Spleen (tissue), 7 donors: ENCODE results near the gene RABGGTB.

Experiments
- POLR2A ChIP-seq, 3 donors: fragments of 450-650 bp; IDR thresholded peaks; one replicate each; pipeline ENCODE4 v1.5.1; 2017; ENCODE audit warnings: antibody characterized with exemption in 3 of 3, mild to moderate bottlenecking in 1 of 3
- POLR2AphosphoS5 ChIP-seq, 3 donors: sonication (generic); formaldehyde crosslinking; IDR thresholded peaks; one replicate each; pipeline ENCODE4 v1.5.1; 2017; ENCODE audit warnings: antibody characterized with exemption in 3 of 3
- TF ChIP-seq, protein P1 (sequence below), 11 experiments: fragments of 200-600 bp in 7 of 11; fragments of 450-650 bp in 4 of 11; sonication (generic) in 4 of 11; IDR thresholded peaks in 8 of 11; conservative IDR thresholded peaks in 3 of 11; 1 replicate in 7 of 11; 2 replicates in 4 of 11; pipeline versions ENCODE4 v1.4.0 to v1.8.0; 2016 to 2021; ENCODE audit warnings: antibody characterized with exemption in 11 of 11, inconsistent platforms in 4 of 11, mild to moderate bottlenecking in 1 of 11
- donor health status: DM: no; HTN: no; CAD: no; lungs with moderate emphysema.
- donor health status: DM: no; HTN: no; CAD: no.
- donor health status: DM: no; HTN: no; CAD: no.

- TF ChIP-seq POLR2AphosphoS5 (IDR thresholded peaks at IDR 0.05) (no peak), POLR2A (IDR thresholded peaks at IDR 0.05) (no peak)
- TF ChIP-seq, protein P1, sequence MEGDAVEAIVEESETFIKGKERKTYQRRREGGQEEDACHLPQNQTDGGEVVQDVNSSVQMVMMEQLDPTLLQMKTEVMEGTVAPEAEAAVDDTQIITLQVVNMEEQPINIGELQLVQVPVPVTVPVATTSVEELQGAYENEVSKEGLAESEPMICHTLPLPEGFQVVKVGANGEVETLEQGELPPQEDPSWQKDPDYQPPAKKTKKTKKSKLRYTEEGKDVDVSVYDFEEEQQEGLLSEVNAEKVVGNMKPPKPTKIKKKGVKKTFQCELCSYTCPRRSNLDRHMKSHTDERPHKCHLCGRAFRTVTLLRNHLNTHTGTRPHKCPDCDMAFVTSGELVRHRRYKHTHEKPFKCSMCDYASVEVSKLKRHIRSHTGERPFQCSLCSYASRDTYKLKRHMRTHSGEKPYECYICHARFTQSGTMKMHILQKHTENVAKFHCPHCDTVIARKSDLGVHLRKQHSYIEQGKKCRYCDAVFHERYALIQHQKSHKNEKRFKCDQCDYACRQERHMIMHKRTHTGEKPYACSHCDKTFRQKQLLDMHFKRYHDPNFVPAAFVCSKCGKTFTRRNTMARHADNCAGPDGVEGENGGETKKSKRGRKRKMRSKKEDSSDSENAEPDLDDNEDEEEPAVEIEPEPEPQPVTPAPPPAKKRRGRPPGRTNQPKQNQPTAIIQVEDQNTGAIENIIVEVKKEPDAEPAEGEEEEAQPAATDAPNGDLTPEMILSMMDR (IDR thresholded peaks at IDR 0.05 in 8 of 11, conservative IDR thresholded peaks at IDR 0.05 in 3 of 11), result no peak
Observed at GRCh38 chr1:75786901-75787493, 941 bp downstream of the RABGGTB start.
